ENCODE results near the gene EIF2B4. TPM values are rescaled to one million over a fixed set of nuclear protein-coding genes. Genes with fewer than 3 reads are reported as not detected.

The EIF2B4 gene
- total and polyA plus RNA-seq, 2 of the 13 experiments (the other 11 are each of a cell fraction or from before 2014, with no cell fraction given) = 91.5 to 96.4 TPM

- TF ChIP-seq CREB3 (CRISPR knock-in tag; IDR thresholded peaks at IDR 0.05) (peak; percentile 96), ZNF570 (CRISPR knock-in tag; IDR thresholded peaks at IDR 0.05; ENCODE audit: borderline replicate concordance) (no peak), TOE1 (CRISPR knock-in tag; IDR thresholded peaks at IDR 0.05) (no peak; the same call in 1 of the 2 replicates), PREB (CRISPR knock-in tag; IDR thresholded peaks at IDR 0.05) (0 out of 2 replicates have a peak, but pooled peaks have one; percentile 32), YEATS4 (CRISPR knock-in tag; IDR thresholded peaks at IDR 0.05; ENCODE audit: borderline replicate concordance) (peak; percentile 97), ZBTB7B (CRISPR knock-in tag; IDR thresholded peaks at IDR 0.05) (peak; percentile 33; the same call in 1 of the 2 replicates), PAF1 (CRISPR knock-in tag; IDR thresholded peaks at IDR 0.05) (no peak), PRMT3 (CRISPR knock-in tag; IDR thresholded peaks at IDR 0.05; ENCODE audit: borderline replicate concordance, low read depth) (peak; percentile 64; the same call in 1 of the 2 replicates), HNF1B (CRISPR knock-in tag; IDR thresholded peaks at IDR 0.05) (peak; percentile 94), POLR2G (IDR thresholded peaks at IDR 0.05; ENCODE audit: low read depth, low read length) (peak; percentile 99), HOXD1 (CRISPR knock-in tag; IDR thresholded peaks at IDR 0.05) (no peak; the same call in 1 of the 2 replicates), ZZZ3 (CRISPR knock-in tag; IDR thresholded peaks at IDR 0.05; ENCODE audit: borderline replicate concordance) (no peak; the same call in 1 of the 2 replicates), RNF2 (conservative IDR thresholded peaks at IDR 0.05; ENCODE audit: low read depth) (peak; percentile 78), ZNF512B (CRISPR knock-in tag; IDR thresholded peaks at IDR 0.05; ENCODE audit: borderline replicate concordance) (no peak), ZNF7 (CRISPR knock-in tag; IDR thresholded peaks at IDR 0.05) (no peak), ZNF737 (CRISPR knock-in tag; IDR thresholded peaks at IDR 0.05; ENCODE audit: borderline replicate concordance) (no peak), TFAP4 (IDR thresholded peaks at IDR 0.05; ENCODE audit: borderline replicate concordance, low read depth) (no peak; the same call in 1 of the 2 replicates), KLF12 (CRISPR knock-in tag; IDR thresholded peaks at IDR 0.05; ENCODE audit: borderline replicate concordance) (peak; percentile 97; the same call in 1 of the 2 replicates), TP53 (CRISPR knock-in tag; conservative IDR thresholded peaks at IDR 0.05) (peak; percentile 52; the same call in 1 of the 2 replicates), NFKBIZ (CRISPR knock-in tag; IDR thresholded peaks at IDR 0.05) (no peak)
Measured at GRCh38 chr2:27409321-27410073, 39.4 kb upstream of the EIF2B4 start, which contains the start of gene PPM1G (continued).
